AG09309 (cell line): ENCODE measurements around the gene CSRP1.

Experiments
- DNase-seq: peaks from one replicate; pipeline ENCODE4 v3.0.0-alpha.2; 2010; ENCODE audit warnings: low read depth
- H3K4me3 ChIP-seq: 2 replicates; pipeline ENCODE4 v1.5.1; 2011; ENCODE audit warnings: mild to moderate bottlenecking, low read depth, low read length, moderate library complexity; ENCODE audit not compliant: control insufficient read depth
- CTCF ChIP-seq: IDR thresholded peaks from 2 replicates; pipeline ENCODE4 v1.5.1; 2011; ENCODE audit warnings: mild to moderate bottlenecking, low read depth, low read length, inconsistent platforms; ENCODE audit not compliant: insufficient read depth, control insufficient read depth; ENCODE audit errors: missing control alignments

The CSRP1 gene

DNA sequence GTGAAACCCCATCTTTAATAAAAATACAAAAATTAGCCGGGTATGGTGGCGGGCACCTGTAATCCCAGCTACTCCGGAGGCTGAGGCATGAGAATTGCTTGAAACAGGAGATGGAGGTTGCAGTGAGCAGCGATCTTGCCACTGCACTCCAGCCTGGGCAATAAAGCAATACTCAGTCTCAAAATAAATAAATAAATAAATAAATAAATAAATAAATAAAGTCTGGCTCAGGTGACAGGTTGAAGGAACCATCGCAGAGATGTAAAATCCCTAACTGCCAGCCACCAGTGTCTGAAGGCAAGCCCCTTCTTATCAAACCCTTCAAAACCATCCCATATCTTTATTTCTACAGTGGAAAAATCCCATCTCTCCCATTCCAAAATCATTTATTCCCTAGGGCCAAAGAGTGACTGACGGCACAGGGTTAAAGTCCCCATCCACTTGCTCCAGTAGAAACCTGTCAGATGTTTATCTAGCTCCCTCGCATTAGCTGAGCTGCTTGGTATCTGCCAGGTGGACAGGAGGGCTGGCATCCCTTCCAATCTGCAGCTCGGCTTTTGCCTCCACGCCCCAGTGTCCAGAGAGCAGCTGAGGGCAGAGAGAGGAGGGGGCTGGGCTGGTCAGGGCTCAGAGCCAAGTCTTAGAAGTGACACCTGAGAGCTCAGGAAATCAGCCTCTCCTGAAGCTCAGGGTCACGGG lies 5.0 kb downstream of the CSRP1 start:
- no peak for TF ChIP-seq CTCF
- no peak overlapping the region for H3K4me3 ChIP-seq
- DNase-seq = no peak

GRCh38 chr1:201501144-201501543 lies 5.8 kb downstream of the CSRP1 start:
- H3K4me3 ChIP-seq = no peak overlapping the region
- DNase-seq = no peak
- no peak for TF ChIP-seq CTCF

- H3K4me3 ChIP-seq = no peak overlapping the region
- no peak for TF ChIP-seq CTCF
- no peak for DNase-seq
Observed at GRCh38 chr1:201500670-201501120, 6.2 kb downstream of the CSRP1 start.

DNA sequence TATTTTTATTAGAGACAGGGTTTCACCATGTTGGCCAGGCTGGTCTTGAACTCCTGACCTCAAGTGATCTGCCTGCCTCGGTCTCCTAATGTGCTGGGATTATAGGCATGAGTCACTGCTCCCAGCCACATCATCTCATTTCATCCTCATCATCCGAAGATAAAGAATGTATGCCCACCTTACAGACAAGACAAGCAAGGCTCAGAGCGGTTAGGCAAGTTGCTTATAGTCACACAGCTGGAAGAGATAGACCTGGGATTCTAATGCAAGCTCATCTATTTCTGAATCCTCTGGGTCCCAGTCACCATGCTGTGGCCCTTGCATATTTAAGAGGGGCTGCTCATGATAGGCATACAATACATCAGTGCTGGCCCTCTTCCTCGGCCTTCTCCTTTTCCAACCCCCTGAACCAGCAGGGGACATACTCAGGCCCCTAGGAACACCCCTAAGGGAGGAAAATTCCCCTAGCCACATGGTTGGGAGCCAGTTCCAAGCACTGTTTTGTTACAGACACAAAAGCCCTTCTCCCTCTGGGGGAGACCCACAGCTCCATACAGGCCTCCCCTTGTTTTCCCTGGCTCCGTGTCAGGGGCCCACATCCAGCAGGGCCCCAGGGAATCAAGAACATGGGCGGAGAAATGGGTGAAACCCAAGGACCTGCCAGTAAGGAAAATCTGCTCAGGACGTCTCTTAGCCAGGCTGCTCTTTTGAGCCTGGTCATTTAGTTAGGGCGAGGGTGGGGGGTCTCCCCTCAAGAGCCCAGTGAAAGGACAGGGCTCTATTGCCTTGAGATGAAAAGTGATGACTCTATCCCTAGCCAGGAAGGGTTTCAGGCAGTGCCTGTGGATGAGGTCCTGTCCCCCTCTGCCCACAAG lies 6.9 kb downstream of the CSRP1 start:
- H3K4me3 ChIP-seq = no peak overlapping the region
- no peak for DNase-seq
- TF ChIP-seq CTCF = no peak

- no peak for TF ChIP-seq CTCF
- H3K4me3 ChIP-seq = no peak overlapping the region
- DNase-seq = no peak
Observed at GRCh38 chr1:201499191-201499590, 7.7 kb downstream of the CSRP1 start.

DNA sequence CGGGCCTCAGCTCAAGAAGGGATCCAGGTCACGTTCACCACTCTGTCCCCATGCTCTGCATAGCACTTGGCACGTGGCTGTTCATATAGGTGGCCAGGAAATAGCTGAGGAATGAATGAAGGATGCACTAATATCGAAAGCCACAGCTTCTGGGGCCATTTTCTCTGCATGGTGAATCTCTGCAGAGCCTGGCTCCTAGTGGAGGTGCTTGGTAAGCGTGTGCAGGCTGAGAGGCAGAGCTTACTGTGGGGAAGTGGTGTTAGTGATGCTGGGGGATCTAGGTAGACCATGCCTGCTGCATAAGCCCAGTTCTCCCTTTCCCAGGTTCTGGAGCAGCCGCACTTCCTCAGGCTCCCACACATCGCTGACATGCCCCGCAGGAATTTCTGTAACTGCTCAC lies 8.3 kb downstream of the CSRP1 start:
- no peak overlapping the region for H3K4me3 ChIP-seq
- DNase-seq = no peak
- no peak for TF ChIP-seq CTCF
